ENCODE results near the gene C9orf152. TPM values are rescaled to one million over a fixed set of nuclear protein-coding genes. Genes with fewer than 3 reads are reported as not detected.

Gene C9orf152
- total RNA-seq, 1 experiment from 2014 or later: not detected

DNA sequence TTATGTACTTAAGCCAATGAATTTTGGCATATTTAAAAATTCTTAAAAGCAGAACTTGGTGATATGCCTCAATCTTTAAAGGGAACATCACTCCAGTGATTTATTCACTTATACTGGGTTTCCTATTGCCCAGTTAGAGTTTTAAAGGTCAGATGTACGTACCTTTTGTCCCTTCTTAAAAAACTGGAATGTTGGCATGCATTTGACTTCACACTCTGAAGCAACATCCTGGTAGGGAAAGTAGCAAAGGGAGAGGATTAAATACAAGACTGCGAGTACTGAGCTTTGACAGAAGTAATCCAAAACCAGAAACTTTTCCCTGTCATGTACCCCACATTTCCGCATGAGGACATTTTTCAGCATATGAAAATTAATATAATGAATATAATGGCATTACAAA is 36.7 kb upstream of the C9orf152 start:
- no peaks in the 10 kb centered on the region for H3K27me3 Mint-ChIP-seq (ENCODE audit: low read depth)
- POLR2A ChIA-PET: no interaction called here

DNA sequence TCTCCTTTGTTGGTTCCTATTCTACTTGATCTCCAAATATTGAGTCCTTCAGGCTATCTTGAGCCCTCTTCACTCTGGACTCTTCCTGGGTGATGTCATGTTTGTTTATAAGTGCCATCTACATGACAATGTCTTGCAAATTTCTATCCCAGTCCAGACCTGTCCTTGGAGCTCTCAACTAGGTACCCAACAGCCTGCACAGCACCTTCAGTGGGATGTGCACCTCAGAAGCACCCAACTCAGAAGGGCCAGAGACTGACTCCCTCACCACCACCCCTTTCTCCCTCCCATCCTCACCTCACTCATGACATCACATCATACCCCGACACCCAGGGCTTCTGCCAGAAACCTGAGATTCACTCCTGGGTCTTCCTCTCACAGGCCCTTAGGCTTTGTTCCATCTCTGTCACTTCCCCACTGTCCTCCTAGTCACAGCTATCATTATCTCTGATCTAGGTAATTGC is 33.9 kb upstream of the C9orf152 start:
- ATAC-seq: peak; percentile 52
- H3K4me1 Mint-ChIP-seq: peaks cover 8% of the 10 kb centered on the region

More for the DNA sequence above, 36.7 kb upstream of the C9orf152 start:
- no peak overlapping the region for H3K27ac Mint-ChIP-seq
- H3K4me3 Mint-ChIP-seq: no peak overlapping the region
- CTCF ChIA-PET: no interaction called here
- H3K36me3 Mint-ChIP-seq: peaks cover 31% of the 10 kb centered on the region
- TF ChIP-seq ZNF671 (CRISPR knock-in tag; IDR thresholded peaks at IDR 0.05) (no peak), ZNF138 (CRISPR knock-in tag; conservative IDR thresholded peaks at IDR 0.05) (no peak), ELF4 (CRISPR knock-in tag; IDR thresholded peaks at IDR 0.05; ENCODE audit: low read depth) (no peak), CBFB (CRISPR knock-in tag; IDR thresholded peaks at IDR 0.05; ENCODE audit: low read depth) (no peak), ZNF317 (CRISPR knock-in tag; IDR thresholded peaks at IDR 0.05; ENCODE audit: borderline replicate concordance, low read depth) (no peak), ZNF232 (CRISPR knock-in tag; IDR thresholded peaks at IDR 0.05) (no peak), NFYB (CRISPR knock-in tag; conservative IDR thresholded peaks at IDR 0.05; ENCODE audit: low read depth) (no peak), GTF2I (CRISPR knock-in tag; conservative IDR thresholded peaks at IDR 0.05) (no peak), ZNF416 (CRISPR knock-in tag; IDR thresholded peaks at IDR 0.05) (no peak)
- TF ChIP-seq, protein P1, sequence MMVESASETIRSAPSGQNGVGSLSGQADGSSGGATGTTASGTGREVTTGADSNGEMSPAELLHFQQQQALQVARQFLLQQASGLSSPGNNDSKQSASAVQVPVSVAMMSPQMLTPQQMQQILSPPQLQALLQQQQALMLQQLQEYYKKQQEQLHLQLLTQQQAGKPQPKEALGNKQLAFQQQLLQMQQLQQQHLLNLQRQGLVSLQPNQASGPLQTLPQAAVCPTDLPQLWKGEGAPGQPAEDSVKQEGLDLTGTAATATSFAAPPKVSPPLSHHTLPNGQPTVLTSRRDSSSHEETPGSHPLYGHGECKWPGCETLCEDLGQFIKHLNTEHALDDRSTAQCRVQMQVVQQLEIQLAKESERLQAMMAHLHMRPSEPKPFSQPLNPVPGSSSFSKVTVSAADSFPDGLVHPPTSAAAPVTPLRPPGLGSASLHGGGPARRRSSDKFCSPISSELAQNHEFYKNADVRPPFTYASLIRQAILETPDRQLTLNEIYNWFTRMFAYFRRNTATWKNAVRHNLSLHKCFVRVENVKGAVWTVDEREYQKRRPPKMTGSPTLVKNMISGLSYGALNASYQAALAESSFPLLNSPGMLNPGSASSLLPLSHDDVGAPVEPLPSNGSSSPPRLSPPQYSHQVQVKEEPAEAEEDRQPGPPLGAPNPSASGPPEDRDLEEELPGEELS (CRISPR knock-in tag; IDR thresholded peaks at IDR 0.05): no peak
- TF ChIP-seq, protein P2, sequence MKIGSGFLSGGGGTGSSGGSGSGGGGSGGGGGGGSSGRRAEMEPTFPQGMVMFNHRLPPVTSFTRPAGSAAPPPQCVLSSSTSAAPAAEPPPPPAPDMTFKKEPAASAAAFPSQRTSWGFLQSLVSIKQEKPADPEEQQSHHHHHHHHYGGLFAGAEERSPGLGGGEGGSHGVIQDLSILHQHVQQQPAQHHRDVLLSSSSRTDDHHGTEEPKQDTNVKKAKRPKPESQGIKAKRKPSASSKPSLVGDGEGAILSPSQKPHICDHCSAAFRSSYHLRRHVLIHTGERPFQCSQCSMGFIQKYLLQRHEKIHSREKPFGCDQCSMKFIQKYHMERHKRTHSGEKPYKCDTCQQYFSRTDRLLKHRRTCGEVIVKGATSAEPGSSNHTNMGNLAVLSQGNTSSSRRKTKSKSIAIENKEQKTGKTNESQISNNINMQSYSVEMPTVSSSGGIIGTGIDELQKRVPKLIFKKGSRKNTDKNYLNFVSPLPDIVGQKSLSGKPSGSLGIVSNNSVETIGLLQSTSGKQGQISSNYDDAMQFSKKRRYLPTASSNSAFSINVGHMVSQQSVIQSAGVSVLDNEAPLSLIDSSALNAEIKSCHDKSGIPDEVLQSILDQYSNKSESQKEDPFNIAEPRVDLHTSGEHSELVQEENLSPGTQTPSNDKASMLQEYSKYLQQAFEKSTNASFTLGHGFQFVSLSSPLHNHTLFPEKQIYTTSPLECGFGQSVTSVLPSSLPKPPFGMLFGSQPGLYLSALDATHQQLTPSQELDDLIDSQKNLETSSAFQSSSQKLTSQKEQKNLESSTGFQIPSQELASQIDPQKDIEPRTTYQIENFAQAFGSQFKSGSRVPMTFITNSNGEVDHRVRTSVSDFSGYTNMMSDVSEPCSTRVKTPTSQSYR (CRISPR knock-in tag; IDR thresholded peaks at IDR 0.05): no peak
- no peak for DNase-seq (ENCODE audit: low spot score)
- H3K4me1 Mint-ChIP-seq: peaks cover 8% of the 10 kb centered on the region
- H3K9me3 Mint-ChIP-seq: no peaks in the 10 kb centered on the region
- ATAC-seq: no peak

More for the DNA sequence above, 33.9 kb upstream of the C9orf152 start:
- H3K9me3 Mint-ChIP-seq: no peaks in the 10 kb centered on the region
- DNase-seq (ENCODE audit: low spot score): no peak
- H3K4me3 Mint-ChIP-seq: no peak overlapping the region
- H3K27me3 Mint-ChIP-seq (ENCODE audit: low read depth): no peaks in the 10 kb centered on the region
- no peak overlapping the region for H3K27ac Mint-ChIP-seq
- CTCF ChIA-PET: interaction anchor here (1.7 kb wide), 1 partner anchor 24 kb away, joined by 7 read pairs; no protein-coding TSS in a partner anchor
- TF ChIP-seq, protein P2 (CRISPR knock-in tag; IDR thresholded peaks at IDR 0.05): no peak
- TF ChIP-seq, protein P3, sequence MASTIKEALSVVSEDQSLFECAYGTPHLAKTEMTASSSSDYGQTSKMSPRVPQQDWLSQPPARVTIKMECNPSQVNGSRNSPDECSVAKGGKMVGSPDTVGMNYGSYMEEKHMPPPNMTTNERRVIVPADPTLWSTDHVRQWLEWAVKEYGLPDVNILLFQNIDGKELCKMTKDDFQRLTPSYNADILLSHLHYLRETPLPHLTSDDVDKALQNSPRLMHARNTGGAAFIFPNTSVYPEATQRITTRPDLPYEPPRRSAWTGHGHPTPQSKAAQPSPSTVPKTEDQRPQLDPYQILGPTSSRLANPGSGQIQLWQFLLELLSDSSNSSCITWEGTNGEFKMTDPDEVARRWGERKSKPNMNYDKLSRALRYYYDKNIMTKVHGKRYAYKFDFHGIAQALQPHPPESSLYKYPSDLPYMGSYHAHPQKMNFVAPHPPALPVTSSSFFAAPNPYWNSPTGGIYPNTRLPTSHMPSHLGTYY (CRISPR knock-in tag; IDR thresholded peaks at IDR 0.05): peak; percentile 52; the same call in 1 of the 2 replicates
- TF ChIP-seq, protein P4, sequence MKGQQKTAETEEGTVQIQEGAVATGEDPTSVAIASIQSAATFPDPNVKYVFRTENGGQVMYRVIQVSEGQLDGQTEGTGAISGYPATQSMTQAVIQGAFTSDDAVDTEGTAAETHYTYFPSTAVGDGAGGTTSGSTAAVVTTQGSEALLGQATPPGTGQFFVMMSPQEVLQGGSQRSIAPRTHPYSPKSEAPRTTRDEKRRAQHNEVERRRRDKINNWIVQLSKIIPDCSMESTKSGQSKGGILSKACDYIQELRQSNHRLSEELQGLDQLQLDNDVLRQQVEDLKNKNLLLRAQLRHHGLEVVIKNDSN (CRISPR knock-in tag; IDR thresholded peaks at IDR 0.05): no peak
- POLR2A ChIA-PET: interaction anchor here (1.3 to 1.6 kb wide), 2 partner anchors 15 to 29 kb away, joined by 3 to 6 read pairs; partner anchors contain the start of gene TXN
- H3K36me3 Mint-ChIP-seq: peaks cover 20% of the 10 kb centered on the region
